GM06990 (cell line): Measurements from ENCODE around the gene HPS4.
A peak's percentile ranks its signal among the peaks of the same experiment; 100 is the strongest.

Experiments
- DNase-seq: peaks from one replicate; pipeline ENCODE4 v3.0.0-alpha.2; 2011; ENCODE audit not compliant: insufficient read length; ENCODE audit errors: extremely low read depth
- H3K27me3 ChIP-seq: replicated peaks from 2 replicates; pipeline ENCODE4 v1.6.0; 2011; ENCODE audit warnings: low read length; ENCODE audit not compliant: control insufficient read depth, insufficient read depth
- H3K36me3 ChIP-seq: 2 replicates; pipeline ENCODE4 v1.5.1; 2011; ENCODE audit warnings: low read length; ENCODE audit not compliant: control insufficient read depth, insufficient read depth
- H3K4me3 ChIP-seq: replicated peaks from 2 replicates; pipeline ENCODE4 v1.5.1; 2011; ENCODE audit warnings: low read depth, mild to moderate bottlenecking, control low read depth, low read length
- CTCF ChIP-seq: IDR thresholded peaks from 2 replicates; pipeline ENCODE4 v1.5.1; 2011; ENCODE audit warnings: low read length, control low read depth, mild to moderate bottlenecking, inconsistent platforms; ENCODE audit not compliant: insufficient read depth, poor library complexity, severe bottlenecking

Gene HPS4

GRCh38 chr22:26435327-26436093, 48.1 kb downstream of the HPS4 start:
- no peak for DNase-seq
- H3K27me3 ChIP-seq, result no peaks in the 10 kb centered on the region
- peaks cover 16% of the 10 kb centered on the region for H3K36me3 ChIP-seq
- no peak overlapping the region for H3K4me3 ChIP-seq
- TF ChIP-seq CTCF, result no peak

- DNase-seq, result no peak
- no peak for TF ChIP-seq CTCF
- Histone ChIP-seq H3K27me3 (no peaks in the 10 kb centered on the region), H3K36me3 (peaks cover 16% of the 10 kb centered on the region), H3K4me3 (no peak overlapping the region)
Observed at GRCh38 chr22:26433805-26434204, 49.8 kb downstream of the HPS4 start.

GRCh38 chr22:26432619-26433311, 50.8 kb downstream of the HPS4 start:
- H3K27me3 ChIP-seq, result no peaks in the 10 kb centered on the region
- peaks cover 16% of the 10 kb centered on the region for H3K36me3 ChIP-seq
- no peak for TF ChIP-seq CTCF
- peak; percentile 41 for DNase-seq
- H3K4me3 ChIP-seq, result no peak overlapping the region

GRCh38 chr22:26431261-26431995, 52.2 kb downstream of the HPS4 start:
- H3K27me3 ChIP-seq, result no peaks in the 10 kb centered on the region
- no peak for DNase-seq
- TF ChIP-seq CTCF, result no peak
- H3K36me3 ChIP-seq, result peaks cover 12% of the 10 kb centered on the region
- H3K4me3 ChIP-seq, result peak overlapping the region; percentile 84

GRCh38 chr22:26430600-26430999, 53.0 kb downstream of the HPS4 start:
- peaks cover 11% of the 10 kb centered on the region for H3K36me3 ChIP-seq
- no peaks in the 10 kb centered on the region; the same call in 1 of the 2 replicates for H3K27me3 ChIP-seq
- no peak for DNase-seq
- H3K4me3 ChIP-seq, result peak overlapping the region; percentile 84
- no peak for TF ChIP-seq CTCF
